K562 (cell line): ENCODE data around the gene MTHFSD. TPM values are rescaled to one million over a fixed set of nuclear protein-coding genes. Genes with fewer than 3 reads are reported as not detected.

ENCODE experiments used
- ATAC-seq: fragments of 200-7000 bp; cut with Tn5 transposase; 3 replicates; pipeline ENCODE4 v1.9.1; 2020; ENCODE audit warnings: moderate library complexity
- BruUV-seq: library from RNA; stranded (reverse); fragments of 400-500 nt; replicated peaks from 2 replicates; lab custom pipeline; 2021; lab: Mats Ljungman, UMichigan
- CTCF ChIA-PET: fragments of 300-600 bp; formaldehyde crosslinking; extraction: SDS; loops from one replicate; lab custom pipeline; 2021; ENCODE audit warnings: low intra/inter-chr PET ratio; lab: Yijun Ruan, JAX
- POLR2A ChIA-PET: fragments of 300-600, 350-650 bp; sonication (Branson Sonifier 250); formaldehyde crosslinking; extraction: SDS; loops from one replicate; lab custom pipeline; 2021; ENCODE audit warnings: antibody characterized with exemption, inconsistent platforms; lab: Yijun Ruan, JAX
- DNase-seq, 4 experiments: peaks; one replicate each; pipeline versions ENCODE4 v3.0.0 to v3.0.0-alpha.2; 2011 to 2018; ENCODE audit warnings: low spot score in 3 of 4, mixed read lengths in 3 of 4; ENCODE audit errors: extremely low read depth in 1 of 4
- FAIRE-seq: peaks from 2 replicates; lab custom pipeline; 2011; peaks lifted over from hg19 to GRCh38; lab: Jason Lieb, UNC
- H2AFZ ChIP-seq: 2 replicates; pipeline ENCODE4 v1.6.0; 2011; ENCODE audit warnings: low read depth, low read length, control low read depth, inconsistent platforms
- H3K27ac ChIP-seq: fragments of 200-600 bp; 3 replicates; pipeline ENCODE4 v1.8.0; 2011; ENCODE audit warnings: low read depth, mild to moderate bottlenecking, control low read depth, inconsistent platforms, low read length, moderate library complexity, mixed read lengths; ENCODE audit errors: extremely low read depth
- H3K27me3 ChIP-seq, 2 experiments: fragments of 300-600 bp in 1 of 2; 2 replicates in 1 of 2; 3 replicates in 1 of 2; pipeline versions ENCODE4 v1.6.0 to v1.8.0; 2011; ENCODE audit warnings: inconsistent platforms in 2 of 2, low read length in 2 of 2, mild to moderate bottlenecking in 1 of 2, mixed read lengths in 1 of 2, moderate library complexity in 1 of 2; ENCODE audit not compliant: control insufficient read depth in 2 of 2, insufficient read depth in 2 of 2
- H3K36me3 ChIP-seq: fragments of 300-600 bp; 3 replicates; pipeline ENCODE4 v1.8.0; 2011; ENCODE audit warnings: mild to moderate bottlenecking, low read length, inconsistent platforms; ENCODE audit not compliant: control insufficient read depth, insufficient read depth
- H3K4me1 ChIP-seq, 2 experiments: fragments of 200-600 bp in 1 of 2; replicated peaks in 1 of 2; 2 replicates in 1 of 2; 3 replicates in 1 of 2; pipeline versions ENCODE4 v1.5.1 to v1.8.0; 2011; ENCODE audit warnings: inconsistent platforms in 2 of 2, low read length in 2 of 2, mild to moderate bottlenecking in 1 of 2, mixed read lengths in 1 of 2, moderate library complexity in 1 of 2; ENCODE audit not compliant: control insufficient read depth in 2 of 2, insufficient read depth in 2 of 2
- H3K4me2 ChIP-seq: 2 replicates; pipeline ENCODE4 v1.6.1; 2011; ENCODE audit warnings: low read length, control low read depth, inconsistent platforms, mixed read lengths; ENCODE audit not compliant: insufficient read depth
- H3K4me3 ChIP-seq: fragments of 200-600 bp; sonication (generic), shearing (Covaris generic); 2 replicates; pipeline ENCODE4 v1.5.1; 2016; ENCODE audit warnings: control low read depth, inconsistent platforms
- H3K79me2 ChIP-seq: fragments of 200-600 bp; 3 replicates; pipeline ENCODE4 v1.8.0; 2011; ENCODE audit warnings: low read length, inconsistent platforms; ENCODE audit not compliant: control insufficient read depth, insufficient read depth
- H3K9ac ChIP-seq, 2 experiments: 2 replicates each; pipeline versions ENCODE4 v1.6.0 to v1.6.1; 2011; ENCODE audit warnings: low read depth in 2 of 2, low read length in 2 of 2, control low read depth in 1 of 2, inconsistent platforms in 1 of 2, mild to moderate bottlenecking in 1 of 2, mixed read lengths in 1 of 2; ENCODE audit not compliant: insufficient read depth in 1 of 2
- H3K9me1 ChIP-seq: one replicate; pipeline ENCODE4 v1.6.0; 2011; ENCODE audit warnings: inconsistent platforms, mild to moderate bottlenecking, low read length, moderate library complexity; ENCODE audit not compliant: control insufficient read depth, insufficient read depth
- H3K9me3 ChIP-seq: replicated peaks from 2 replicates; pipeline ENCODE4 v1.5.1; 2011; ENCODE audit warnings: low read depth, low read length, inconsistent platforms; ENCODE audit not compliant: control insufficient read depth, insufficient read depth
- H4K20me1 ChIP-seq: replicated peaks from 2 replicates; pipeline ENCODE4 v1.6.1; 2011; ENCODE audit warnings: low read length, inconsistent platforms, mixed read lengths; ENCODE audit not compliant: control insufficient read depth, insufficient read depth
- ETV6 ChIP-seq, 3 experiments: fragments of 150-350 bp in 1 of 3; sonication (generic) in 1 of 3; formaldehyde crosslinking in 1 of 3; IDR thresholded peaks; 2 replicates each; pipeline versions ENCODE4 v1.6.1 to v1.8.0; 2014 to 2022; ENCODE audit warnings: borderline replicate concordance in 2 of 3, low read depth in 2 of 3, antibody characterized with exemption in 1 of 3, low read length in 1 of 3, mild to moderate bottlenecking in 1 of 3, missing genetic modification reagents in 1 of 3
- FOXA1 ChIP-seq: fragments of 450-650 bp; IDR thresholded peaks from 2 replicates; pipeline ENCODE4 v1.6.1; 2016; ENCODE audit warnings: mild to moderate bottlenecking, borderline replicate concordance
- HNRNPH1 ChIP-seq: fragments of 200-400 bp; formaldehyde crosslinking; optimal IDR thresholded peaks from 2 replicates; pipeline ENCODE3; 2017; ENCODE audit warnings: low read depth, mild to moderate bottlenecking, low read length, moderate library complexity
- KAT2B ChIP-seq: IDR thresholded peaks from one replicate; pipeline ENCODE4 v1.6.1; 2012; ENCODE audit warnings: low read depth, mild to moderate bottlenecking, control low read depth, inconsistent platforms, low read length, moderate library complexity
- KLF10 ChIP-seq: fragments of 250-450 bp; sonication (Bioruptor Pico); IDR thresholded peaks from 2 replicates; pipeline ENCODE4 v1.6.1; 2021; ENCODE audit warnings: matching md5 sums
- NCOA2 ChIP-seq, 2 experiments: fragments of 450-650 bp; IDR thresholded peaks; 2 replicates each; pipeline ENCODE4 v1.6.1; 2018; ENCODE audit warnings: mild to moderate bottlenecking in 2 of 2, moderate library complexity in 1 of 2; ENCODE audit not compliant: partially characterized antibody in 2 of 2
- PHF21A ChIP-seq: fragments of 450-650 bp; IDR thresholded peaks from 2 replicates; pipeline ENCODE4 v1.6.1; 2017; ENCODE audit warnings: low read depth, borderline replicate concordance
- PML ChIP-seq: IDR thresholded peaks from 2 replicates; pipeline ENCODE4 v1.6.1; 2012; ENCODE audit warnings: low read length, inconsistent platforms
- POLR2A ChIP-seq: fragments of 450-650 bp; conservative IDR thresholded peaks from 2 replicates; pipeline ENCODE4 v1.6.1; 2016
- POLR2AphosphoS2 ChIP-seq: IDR thresholded peaks from 2 replicates; pipeline ENCODE4 v1.6.1; 2012; ENCODE audit warnings: low read length, improper control_type of control experiment
- SMARCA4 ChIP-seq: fragments of 450-650 bp; IDR thresholded peaks from 2 replicates; pipeline ENCODE4 v1.6.1; 2016
- STAG1 ChIP-seq: sonication (generic); formaldehyde crosslinking; IDR thresholded peaks from 2 replicates; pipeline ENCODE4 v1.5.0; 2020; ENCODE audit warnings: missing genetic modification reagents, borderline replicate concordance
- ZBTB1 ChIP-seq: sonication (generic); formaldehyde crosslinking; IDR thresholded peaks from 2 replicates; pipeline ENCODE4 v1.8.1; 2023; ENCODE audit warnings: missing genetic modification reagents, low read depth, mild to moderate bottlenecking, borderline replicate concordance
- ZNF311 ChIP-seq: fragments of 250-450 bp; sonication (Bioruptor Pico); IDR thresholded peaks from 2 replicates; pipeline ENCODE4 v1.4.0; 2020; ENCODE audit warnings: mild to moderate bottlenecking, moderate library complexity
- ZNF592 ChIP-seq: fragments of 450-650 bp; IDR thresholded peaks from 2 replicates; pipeline ENCODE4 v1.6.1; 2017; ENCODE audit warnings: antibody characterized with exemption, mild to moderate bottlenecking
- ZNF655 ChIP-seq: fragments of 250-450 bp; sonication (Bioruptor Pico); IDR thresholded peaks from 2 replicates; pipeline ENCODE4 v1.5.0; 2021
- WGBS: fragments of 100-300 bp; shearing (Covaris generic); methylation state at CpG from one replicate; pipeline ENCODE4 v1.1.6; 2016; ENCODE audit warnings: low coverage, mixed read lengths; ENCODE audit not compliant: insufficient coverage; ENCODE audit errors: missing lambda C conversion rate; 5-methylcytosine and 5-hydroxymethylcytosine counted together
- in situ Hi-C: fragments of 300-500 bp; cut with MboI; formaldehyde crosslinking; loops from 4 replicates; pipeline ENCODE4 v1.15.0; 2018; ENCODE audit warnings: inconsistent platforms, mixed read lengths
- intact Hi-C: fragments of 100-400 bp; cut with micrococcal nuclease; formaldehyde crosslinking; loops from 2 replicates; pipeline ENCODE4 v1.14.2; 2022
- polyA plus RNA-seq, 8 experiments: library from polyadenylated mRNA; depleted of rRNA in 4 of 8; stranded (reverse) in 5 of 8; unstranded in 3 of 8; fragments of >200 nt; fragmentation: Nextera tagmentation in 2 of 8; fragmentation: Illumina TruSeq in 1 of 8; extraction: Ambion mirVana in 2 of 8; extraction: Trizol in 1 of 8; gene quantifications; 2 replicates each; pipeline versions ENCODE4 v1.2.1 to v1.2.3, GENCODE V29; 2011 to 2014; ENCODE audit warnings: inconsistent platforms in 1 of 8, missing spikeins in 1 of 8
- total RNA-seq, 7 experiments: library from RNA; depleted of rRNA in 6 of 7; stranded (reverse); fragments of >200 nt in 6 of 7; fragmentation: Illumina TruSeq in 2 of 7; extraction: Trizol in 2 of 7; gene quantifications; 2 replicates each; pipeline versions ENCODE4 v1.2.1 to v1.2.3, GENCODE V29; 2011 to 2021; ENCODE audit warnings: low replicate concordance in 1 of 7

The MTHFSD gene
- total and polyA plus RNA-seq, 9 of the 15 experiments (the other 6 are each of a cell fraction or from before 2014, with no cell fraction given) = 3.2 to 20.2 (median 12.0) TPM

GRCh38 chr16:86565181-86565631 lies 10.2 kb upstream of the MTHFSD start:
- peaks cover 25 to 40% of the 10 kb centered on the region in 2 experiments for H3K27me3 ChIP-seq
- ATAC-seq (no peak), FAIRE-seq (no peak), DNase-seq (no peak)
- peaks cover 0 to 8% of the 10 kb centered on the region in 2 experiments; a peak in 1 of 5 replicates for H3K4me1 ChIP-seq
- H3K4me2 ChIP-seq = no peak overlapping the region
- 24% methylated on average over 16 of the region's 16 CpGs for WGBS
- no peak overlapping the region for H3K4me3 ChIP-seq
- H3K36me3 ChIP-seq = no peaks in the 10 kb centered on the region
- intact Hi-C loops = loop anchor here (10.0 kb wide), 1 partner anchor 630 kb away; no protein-coding TSS in a partner anchor
- no peak for TF ChIP-seq ZNF592
- TF ChIP-seq ETV6 (IDR thresholded peaks at IDR 0.05; ENCODE audit: borderline replicate concordance in 1 of 2, low read depth in 2 of 2, low read length in 1 of 2) = no peak
- no peak for TF ChIP-seq ETV6 (CRISPR knock-in tag; IDR thresholded peaks at IDR 0.05; ENCODE audit: borderline replicate concordance)
- no peak for TF ChIP-seq SMARCA4
- TF ChIP-seq NCOA2 (IDR thresholded peaks at IDR 0.05; ENCODE audit: partially characterized antibody in 2 of 2) = no peak
- no peak for TF ChIP-seq ZNF655 (CRISPR knock-in tag)
- no peak for TF ChIP-seq POLR2A
- no peak for TF ChIP-seq PHF21A
- TF ChIP-seq ZNF311 (CRISPR knock-in tag) = no peak
- no peak for TF ChIP-seq KAT2B
- TF ChIP-seq ZBTB1 (CRISPR knock-in tag) = no peak
- no peak for TF ChIP-seq FOXA1
- no peak for TF ChIP-seq POLR2AphosphoS2
- no peak for TF ChIP-seq KLF10 (CRISPR knock-in tag)
- no peak for TF ChIP-seq STAG1
- TF ChIP-seq HNRNPH1 = no peak
- TF ChIP-seq PML = no peak
- BruUV-seq = no TSS peak
- H4K20me1 ChIP-seq = no peaks in the 10 kb centered on the region
- H3K9me1 ChIP-seq = no peaks in the 10 kb centered on the region
- in situ Hi-C loops = loop anchor here (5.0 to 25.0 kb wide), 3 partner anchors 492 to 1072 kb away; no protein-coding TSS in a partner anchor
- POLR2A ChIA-PET = interaction anchor here (0.7 kb wide), 1 partner anchor 34 kb away, joined by 3 read pairs; no protein-coding TSS in a partner anchor
- H3K79me2 ChIP-seq = no peaks in the 10 kb centered on the region
- H2AFZ ChIP-seq = no peak overlapping the region
- no peak overlapping the region for H3K27ac ChIP-seq
- CTCF ChIA-PET = interaction anchor here (3.1 kb wide), 1 partner anchor 497 kb away, joined by 76 read pairs; no protein-coding TSS in a partner anchor
- no peaks in the 10 kb centered on the region for H3K9me3 ChIP-seq
- H3K9ac ChIP-seq = no peak overlapping the region
